ENCODE results near the gene CCDC85B. TPM values are rescaled to one million over a fixed set of nuclear protein-coding genes. Genes with fewer than 3 reads are reported as not detected.

CCDC85B gene
- total RNA-seq, 3 donors from 2014 or later (not counting 1 experiment from before 2014, with no cell fraction given): 22.6 to 36.1 (median 24.1) TPM

DNA sequence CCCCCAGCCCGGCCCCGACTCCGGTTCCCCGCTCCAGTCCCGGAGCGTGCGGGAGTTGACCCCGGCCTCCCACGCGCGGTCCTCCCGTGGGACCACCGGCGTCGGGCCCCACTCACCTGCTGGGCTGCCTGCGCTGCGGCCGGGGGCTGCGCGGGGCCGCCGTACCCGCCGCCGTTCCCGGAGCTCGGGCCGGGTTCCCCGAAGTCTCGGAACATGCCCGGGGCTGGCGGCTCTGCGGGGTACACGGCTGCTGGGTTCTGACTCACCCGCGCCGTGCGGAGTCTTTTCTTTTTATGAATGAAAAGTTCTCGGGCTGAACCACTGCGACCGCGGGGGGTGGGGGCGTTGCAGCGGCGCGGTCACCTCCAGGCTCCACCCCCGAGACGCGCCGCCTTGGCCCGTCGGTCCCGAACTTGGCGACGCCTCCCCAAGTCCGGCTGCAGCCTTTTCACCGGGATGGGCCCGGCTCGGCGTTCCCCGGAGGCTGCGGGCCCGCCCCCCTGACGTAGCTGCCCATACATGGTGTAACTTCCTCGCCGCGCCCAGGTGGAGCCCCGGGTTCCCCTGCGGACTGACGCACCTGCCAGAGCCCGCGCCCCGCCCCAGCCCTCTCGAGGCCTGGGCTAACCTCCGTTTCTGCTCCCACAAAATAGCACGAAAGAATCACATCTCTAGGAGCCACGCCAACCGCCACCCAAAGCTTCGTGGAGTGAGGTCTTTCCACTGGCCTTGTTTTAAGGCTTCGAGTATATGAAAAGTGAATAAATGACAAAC, 9.8 kb downstream of the CCDC85B start, which contains the start of gene FOSL1:
TSS of gene FOSL1 (minus strand) at position 264 of the 774 bp plus-strand sequence. CDS start at position 215, 49 bp downstream.
- 2% methylated on average over 80 of the region's 80 CpGs for WGBS (ENCODE audit: insufficient coverage)
- H3K4me3 Mint-ChIP-seq: peak within 1 kb of the TSS; percentile 72
- H3K4me1 ChIP-seq (ENCODE audit: control insufficient read depth, insufficient read depth, low read length): peaks cover 38% of the 10 kb centered on the region
- H3K36me3 ChIP-seq (ENCODE audit: control insufficient read depth, insufficient read depth, low read length): no peaks in the 10 kb centered on the region
- no peaks in the 10 kb centered on the region for H3K9me3 ChIP-seq (ENCODE audit: control insufficient read depth, insufficient read depth, low read length)
- intact Hi-C loops (cut with micrococcal nuclease): loop anchor here (1.0 kb wide), 1 partner anchor 10 kb away; the partner anchor contains the start of gene CCDC85B
- H3K9me3 Mint-ChIP-seq: no peaks in the 10 kb centered on the region
- DNase-seq (peak; percentile 91 to 96), ATAC-seq (peak; percentile 66 to 86 (median 78))
- H3K4me1 Mint-ChIP-seq: peaks cover 12 to 23% of the 10 kb centered on the region in 2 donors
- H3K36me3 Mint-ChIP-seq: no peaks in the 10 kb centered on the region
- peaks cover 0 to 5% of the 10 kb centered on the region in 2 donors for H3K27me3 Mint-ChIP-seq (ENCODE audit: low read depth in 2 of 2)
- H3K4me3 ChIP-seq (ENCODE audit: low read length): peak within 1 kb of the TSS; percentile 30
- peak within 1 kb of the TSS; percentile 15 for H3K27ac ChIP-seq (ENCODE audit: low read length)
- H3K27me3 ChIP-seq (ENCODE audit: control insufficient read depth, insufficient read depth, low read length): peaks cover 5% of the 10 kb centered on the region
- TF ChIP-seq CTCF (IDR thresholded peaks at IDR 0.05): no peak
- H3K27ac Mint-ChIP-seq: peak within 1 kb of the TSS; percentile 90 to 98

- Histone ChIP-seq H3K27ac (ENCODE audit: low read length) (peak overlapping the region; percentile 15), H3K4me3 (ENCODE audit: low read length) (peak overlapping the region; percentile 20), H3K4me1 (ENCODE audit: control insufficient read depth, insufficient read depth, low read length) (peaks cover 38% of the 10 kb centered on the region), H3K27me3 (ENCODE audit: control insufficient read depth, insufficient read depth, low read length) (peaks cover 5% of the 10 kb centered on the region), H3K9me3 (ENCODE audit: control insufficient read depth, insufficient read depth, low read length) (no peaks in the 10 kb centered on the region), H3K36me3 (ENCODE audit: control insufficient read depth, insufficient read depth, low read length) (no peaks in the 10 kb centered on the region)
- intact Hi-C loops (cut with micrococcal nuclease): loop anchor here (1.0 kb wide), 1 partner anchor 11 kb away; the partner anchor contains the start of gene CCDC85B
- Mint-ChIP-seq H3K4me3 (peak overlapping the region; percentile 45), H3K9me3 (no peaks in the 10 kb centered on the region), H3K27ac (peak overlapping the region; percentile 90 to 98), H3K27me3 (ENCODE audit: low read depth in 2 of 2) (peaks cover 0 to 5% of the 10 kb centered on the region in 2 donors), H3K4me1 (peaks cover 12 to 23% of the 10 kb centered on the region in 2 donors), H3K36me3 (no peaks in the 10 kb centered on the region)
- ATAC-seq: no peak
- WGBS (ENCODE audit: insufficient coverage): 85% methylated on average over 10 of the region's 11 CpGs
- no peak for TF ChIP-seq CTCF (IDR thresholded peaks at IDR 0.05)
- no peak for DNase-seq
Observed at GRCh38 chr11:65900899-65901180, 10.4 kb downstream of the CCDC85B start.

- no peak overlapping the region for H3K4me3 Mint-ChIP-seq
- Histone ChIP-seq H3K27ac (ENCODE audit: low read length) (no peak overlapping the region), H3K27me3 (ENCODE audit: control insufficient read depth, insufficient read depth, low read length) (peaks cover 5% of the 10 kb centered on the region), H3K36me3 (ENCODE audit: control insufficient read depth, insufficient read depth, low read length) (no peaks in the 10 kb centered on the region), H3K4me1 (ENCODE audit: control insufficient read depth, insufficient read depth, low read length) (peaks cover 38% of the 10 kb centered on the region), H3K4me3 (ENCODE audit: low read length) (no peak overlapping the region), H3K9me3 (ENCODE audit: control insufficient read depth, insufficient read depth, low read length) (no peaks in the 10 kb centered on the region)
- H3K36me3 Mint-ChIP-seq: no peaks in the 10 kb centered on the region
- H3K27me3 Mint-ChIP-seq (ENCODE audit: low read depth in 2 of 2): peaks cover 5 to 6% of the 10 kb centered on the region in 2 donors
- H3K27ac Mint-ChIP-seq: peak overlapping the region; percentile 90 to 98
- ATAC-seq (no peak), DNase-seq (no peak)
- WGBS (ENCODE audit: insufficient coverage): 29% methylated on average over 3 of the region's 5 CpGs
- no peak for TF ChIP-seq CTCF (IDR thresholded peaks at IDR 0.05)
- intact Hi-C loops (cut with micrococcal nuclease): loop anchor here (2.0 kb wide), 1 partner anchor 16 kb away; the partner anchor contains the start of genes C11orf68 and DRAP1
- no peaks in the 10 kb centered on the region for H3K9me3 Mint-ChIP-seq
- peaks cover 12 to 23% of the 10 kb centered on the region in 2 donors for H3K4me1 Mint-ChIP-seq
Observed at GRCh38 chr11:65903068-65903481, 12.6 kb downstream of the CCDC85B start.

All from natural killer cell (primary cell).